HuH-7.5 (cell line): ENCODE measurements around the gene CD9.

Experiments used
- DNase-seq: peaks from one replicate; pipeline ENCODE4 v3.0.0; 2011; ENCODE audit warnings: low spot score

CD9 gene

DNA sequence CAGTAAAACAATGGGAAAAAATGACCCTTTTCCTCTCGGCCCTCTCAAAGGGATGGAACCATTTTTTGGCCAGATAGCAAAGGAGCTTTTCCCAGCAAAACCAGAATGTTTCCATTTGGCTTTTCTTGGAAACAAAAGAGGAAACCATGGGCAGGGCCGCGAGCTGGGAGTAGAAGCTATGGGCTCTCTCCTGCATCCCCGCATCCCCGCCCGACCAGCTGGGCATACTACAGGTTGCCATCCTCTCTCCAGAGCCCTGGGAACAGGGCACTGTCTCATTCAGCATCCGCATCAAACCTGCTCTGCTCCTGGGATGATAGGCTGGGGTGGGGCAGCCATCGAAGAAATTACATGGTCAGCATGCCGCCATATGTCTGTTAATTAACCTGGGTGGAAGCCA, 20.9 kb downstream of the CD9 start:
- no peak for DNase-seq

DNA sequence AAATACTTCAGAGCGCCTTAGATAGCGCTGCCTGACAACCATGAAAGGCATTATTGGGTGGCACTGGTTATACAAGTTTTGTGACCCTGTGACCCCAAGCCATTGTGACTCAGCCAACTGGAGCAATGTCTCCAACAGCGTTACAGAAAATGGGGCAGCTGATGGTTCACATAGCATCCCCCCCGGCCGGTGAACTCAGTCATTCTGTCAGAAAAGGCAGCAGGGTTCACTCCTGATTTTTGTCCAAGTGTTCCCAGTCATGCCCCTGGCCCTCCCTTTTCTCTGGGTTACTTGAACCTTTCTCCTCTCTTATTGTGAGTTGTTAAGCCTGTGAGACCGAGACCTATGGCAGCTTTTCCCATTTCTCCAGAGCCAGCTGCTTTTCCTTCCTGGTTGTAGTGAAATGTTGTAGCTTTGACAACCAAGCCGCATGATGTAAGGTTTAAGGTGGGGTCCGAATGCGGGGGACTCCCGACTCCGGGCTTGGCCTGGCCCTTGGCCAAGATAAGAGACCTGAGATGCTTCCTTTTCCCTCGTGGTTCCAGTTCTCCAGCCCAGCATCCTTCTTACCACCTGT, 22.0 kb downstream of the CD9 start:
- DNase-seq = no peak

DNA sequence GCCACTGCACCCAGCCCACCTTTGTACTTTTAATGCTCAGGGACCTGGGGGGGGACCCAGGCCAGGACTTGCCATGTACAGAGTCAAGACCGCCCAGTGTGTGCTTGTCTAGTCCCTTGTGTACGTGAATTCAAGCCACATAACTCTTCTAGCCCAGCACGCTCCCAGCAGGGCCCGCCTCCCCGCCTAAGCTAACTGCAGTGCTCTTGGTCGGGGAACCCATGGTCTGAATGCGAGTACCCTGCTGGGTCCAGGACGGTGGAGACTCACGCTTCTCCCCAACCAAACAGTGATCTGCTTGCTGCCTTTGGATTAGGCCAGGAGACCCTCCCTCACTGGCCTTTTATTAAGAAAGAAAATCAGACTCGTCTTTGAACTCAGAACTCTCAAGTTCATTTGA, 23.3 kb downstream of the CD9 start:
- no peak for DNase-seq

DNA sequence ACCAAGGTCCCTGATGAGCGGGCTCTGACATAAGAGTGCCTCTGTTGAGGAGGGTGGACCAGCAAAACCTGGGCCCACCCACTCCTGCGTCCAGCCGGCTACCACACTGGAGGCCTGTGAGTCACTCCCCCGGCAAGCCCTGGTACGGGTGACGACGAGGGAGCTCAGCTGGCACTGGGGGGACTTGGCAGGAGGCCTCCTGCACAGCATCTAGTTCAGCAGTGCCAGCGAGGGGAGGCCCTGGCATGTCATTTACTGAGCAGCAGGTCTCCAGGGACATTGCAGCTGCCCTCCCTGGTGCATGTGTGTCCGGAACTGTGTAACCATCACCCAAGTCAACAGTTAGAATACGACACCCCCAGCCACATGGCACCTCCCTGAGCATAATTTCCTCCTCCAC, 24.4 kb downstream of the CD9 start:
- DNase-seq = no peak

DNA sequence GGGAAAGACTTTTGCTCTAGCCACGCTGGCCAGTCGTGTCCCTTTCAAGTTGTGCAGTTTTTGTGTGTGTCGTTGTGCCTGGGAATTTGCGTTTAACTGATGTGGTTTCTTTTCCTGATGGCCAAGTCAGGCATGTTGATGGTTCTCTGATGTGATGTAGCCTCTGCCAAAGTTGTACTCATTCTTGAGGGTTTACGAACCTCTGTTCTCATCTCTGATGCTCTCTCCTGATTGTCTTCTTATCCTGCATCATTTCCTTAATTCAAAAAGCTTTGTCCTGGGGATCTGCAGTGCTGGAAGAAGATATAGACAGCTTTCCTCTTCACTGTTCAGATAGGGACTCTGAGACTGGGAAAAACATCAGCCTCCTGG, 25.4 kb downstream of the CD9 start:
- DNase-seq = no peak

DNA sequence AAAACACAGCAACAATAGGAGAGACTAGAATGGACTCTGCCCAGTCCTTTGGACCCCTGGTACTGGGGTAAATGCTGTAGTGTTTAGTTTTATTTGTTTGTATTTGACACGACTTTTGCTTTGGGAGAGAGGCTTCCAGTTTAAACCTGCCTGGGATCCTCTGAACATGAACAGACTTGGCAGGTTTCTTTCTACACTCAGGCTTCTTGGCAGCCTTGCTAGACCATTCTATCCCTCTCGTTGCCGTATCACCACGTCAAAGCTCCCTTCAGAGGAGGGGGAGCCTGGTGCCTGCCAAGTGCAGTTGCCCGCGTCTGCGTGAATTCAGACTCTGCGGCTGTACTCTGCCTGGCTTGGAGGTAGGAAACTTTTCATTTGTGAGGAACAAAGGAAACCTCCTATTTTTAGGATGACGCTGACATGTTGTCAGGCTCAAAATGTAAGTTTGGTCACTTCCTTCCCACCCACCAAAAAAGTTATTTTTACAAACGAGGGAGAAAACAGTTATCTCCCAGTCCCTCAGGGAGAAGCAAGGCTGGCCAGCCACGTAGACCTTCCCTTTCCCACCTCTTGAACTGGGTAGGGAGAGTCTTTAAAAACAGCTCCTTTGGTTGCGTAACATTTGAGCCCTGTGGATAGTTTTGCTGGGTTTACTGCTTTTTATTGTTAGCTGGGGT, 25.9 kb downstream of the CD9 start:
- no peak for DNase-seq

DNA sequence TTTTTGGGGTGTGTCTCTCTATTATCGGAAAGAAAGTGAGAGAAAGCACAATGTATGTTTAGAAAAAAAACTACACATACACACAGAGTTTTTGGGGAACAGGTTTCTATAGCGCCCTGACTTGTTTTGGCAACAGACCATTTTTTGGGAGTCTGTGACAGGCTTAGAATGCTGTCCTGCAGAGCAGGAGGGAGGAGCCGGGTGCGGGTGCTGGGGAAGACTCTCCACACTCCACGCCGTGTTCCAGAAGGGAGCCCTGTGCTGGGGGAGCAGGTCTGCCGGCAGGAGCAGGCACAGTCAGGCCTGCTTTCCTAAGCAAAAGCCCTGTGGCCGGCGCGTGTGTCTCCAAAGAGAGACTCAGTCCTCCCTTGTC, 26.5 kb downstream of the CD9 start:
- DNase-seq = no peak

DNA sequence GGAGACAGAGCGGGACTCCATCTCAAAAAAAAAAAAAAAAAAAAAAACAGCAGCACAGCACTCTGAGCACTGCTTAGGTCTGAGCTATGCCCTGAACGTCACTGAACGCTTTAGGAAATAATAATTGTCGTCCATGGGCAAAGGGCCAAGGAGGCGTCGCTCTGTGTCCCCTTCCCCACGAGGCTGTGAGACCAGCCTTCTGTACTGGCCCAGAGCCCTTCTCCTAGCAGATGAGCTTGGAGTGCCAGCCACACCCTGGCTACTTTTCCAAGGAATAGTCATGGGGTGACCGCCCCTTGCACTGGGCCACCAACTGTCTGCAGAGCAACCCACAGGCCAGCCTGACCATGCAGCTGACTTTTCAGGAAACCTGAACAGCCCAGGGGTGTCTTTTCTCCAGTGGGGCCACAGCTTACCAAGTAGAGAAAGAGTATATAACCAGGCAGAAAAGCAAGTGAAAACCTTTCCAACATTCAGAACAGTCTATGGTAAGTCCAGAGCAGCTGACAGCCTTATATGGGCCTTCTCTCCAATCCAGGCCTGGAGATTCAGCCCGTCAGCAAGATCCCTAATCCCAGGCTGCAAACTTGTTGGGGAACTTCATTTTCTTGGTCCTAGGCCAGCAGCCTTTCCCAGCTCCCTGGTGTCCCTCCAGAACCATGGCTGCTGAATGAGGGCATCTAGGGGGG, 28.5 kb downstream of the CD9 start:
- no peak for DNase-seq

DNA sequence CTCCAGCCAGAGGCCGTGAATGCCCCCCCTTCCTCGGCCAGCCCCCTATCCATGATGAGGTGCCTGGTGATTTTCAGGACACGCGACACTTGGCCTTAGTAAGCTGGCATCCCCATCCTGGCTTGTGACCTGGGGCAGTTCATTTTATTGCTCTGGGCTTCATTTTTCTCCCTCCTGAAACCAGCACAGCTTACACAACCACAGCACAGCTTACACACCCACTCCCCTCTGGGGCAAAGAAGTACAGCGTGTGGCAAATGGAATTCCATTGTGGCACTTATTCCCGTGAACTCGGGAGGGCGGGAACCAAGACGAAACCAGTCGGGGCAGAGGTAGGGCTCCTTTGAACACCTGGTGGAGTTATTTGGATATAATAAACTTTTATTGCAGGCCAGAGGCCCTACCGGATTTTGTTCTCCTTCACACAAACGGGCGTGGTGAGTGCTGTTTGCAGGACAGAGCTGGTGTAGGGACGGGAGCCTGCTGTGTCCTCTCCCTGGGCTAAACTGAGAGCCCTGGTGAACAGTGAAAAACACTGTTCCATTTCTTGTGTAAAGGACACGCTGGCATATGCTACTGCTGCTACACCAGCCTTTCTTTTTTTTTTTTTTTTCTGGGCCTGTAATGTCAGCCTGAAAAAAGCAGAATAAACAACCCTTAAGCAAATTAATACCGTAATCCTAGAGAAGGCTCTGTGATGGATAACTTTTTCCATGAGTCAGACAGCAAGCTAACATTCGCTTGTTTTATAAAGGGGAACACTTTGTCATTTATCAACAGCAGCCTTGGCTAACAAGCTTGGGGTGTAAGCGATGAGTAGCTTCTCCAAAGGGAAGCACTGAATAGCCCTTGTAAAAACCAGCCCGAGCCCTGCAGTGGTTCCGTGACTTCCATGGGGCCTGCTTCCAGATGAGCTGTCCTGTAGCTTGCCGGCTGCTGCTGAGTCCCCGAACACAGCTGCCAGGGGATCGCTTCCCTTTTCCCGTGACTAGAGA, 29.3 kb downstream of the CD9 start:
- no peak for DNase-seq

DNA sequence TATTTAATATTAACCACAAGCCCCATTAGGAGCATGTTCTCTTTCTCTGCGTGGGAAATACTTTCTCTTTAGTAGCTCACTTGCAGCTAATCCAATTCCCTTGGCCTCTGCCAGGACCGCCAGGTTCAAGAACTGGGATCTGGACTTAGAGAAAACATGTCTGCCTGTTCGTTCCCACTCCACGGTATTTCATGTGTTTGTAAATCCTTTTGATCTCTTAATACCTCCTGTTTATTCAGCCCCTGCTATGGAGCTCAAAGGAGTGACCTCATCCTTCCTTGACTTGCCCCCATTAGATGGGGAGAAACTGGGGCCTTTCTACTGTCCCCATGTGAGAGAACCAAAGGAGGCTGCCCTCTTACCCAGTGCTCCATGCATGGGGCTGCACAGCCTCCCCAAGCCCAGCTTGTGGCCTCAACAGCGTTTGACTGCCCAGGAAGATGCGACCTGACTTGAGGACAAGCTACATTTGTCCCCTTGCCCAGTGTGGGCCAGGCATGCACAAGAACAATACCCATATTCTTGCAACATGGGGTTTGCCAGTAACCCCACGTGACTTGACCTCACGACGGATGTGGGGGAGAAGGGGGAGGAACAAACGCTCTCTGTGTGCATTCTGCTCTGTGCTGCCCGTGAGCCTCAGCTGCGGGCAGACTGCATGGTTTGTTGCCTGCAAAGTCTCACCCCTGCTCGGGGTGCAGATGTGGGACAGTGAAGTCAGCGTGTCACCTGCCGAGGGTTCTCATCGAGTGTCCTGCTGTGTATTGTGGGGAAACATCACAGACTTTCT, 30.3 kb downstream of the CD9 start:
- DNase-seq = no peak

DNA sequence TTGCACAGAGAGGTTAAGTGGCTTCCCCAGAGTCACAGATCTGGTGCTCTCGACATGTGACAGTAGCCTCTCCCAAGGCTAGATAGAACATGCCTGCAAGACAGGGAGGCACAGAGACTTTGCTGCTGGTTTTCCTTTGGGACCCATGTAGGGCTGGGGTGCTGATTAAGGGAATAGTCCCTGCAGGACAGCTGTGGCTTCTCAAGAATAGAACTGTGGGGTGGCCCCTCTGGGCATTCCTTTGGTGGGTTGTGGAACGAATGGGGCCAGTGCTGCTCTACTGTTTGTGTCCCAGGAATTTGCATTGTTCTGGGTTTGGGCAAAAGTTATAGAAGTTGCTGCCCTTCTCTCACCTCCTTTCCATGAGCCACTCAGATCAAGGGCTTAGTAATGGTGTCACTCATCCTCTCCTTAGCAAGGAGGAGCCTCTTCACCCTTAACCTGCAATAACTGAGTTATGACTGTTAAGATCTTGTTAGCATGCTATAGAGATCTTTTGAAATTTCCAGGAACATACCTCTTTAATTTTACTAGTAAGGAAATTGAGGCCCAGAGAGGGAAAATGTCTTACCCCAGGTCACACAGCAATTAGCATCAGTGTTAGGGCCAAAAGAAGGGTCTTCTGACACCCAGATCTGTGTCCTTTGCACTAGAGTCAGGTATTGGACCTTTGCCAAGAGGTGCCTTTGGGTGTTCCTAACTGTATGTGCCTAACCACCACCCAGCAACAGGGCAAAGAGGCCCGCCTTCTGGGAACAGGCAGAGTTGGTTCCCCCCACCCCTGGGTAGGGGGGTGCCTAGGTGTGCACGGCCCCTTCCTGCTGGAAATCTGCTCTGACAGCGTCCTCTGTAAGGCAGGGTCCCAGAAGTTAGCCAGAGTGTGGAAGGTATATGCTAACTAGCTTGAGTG, 31.4 kb downstream of the CD9 start:
- DNase-seq = no peak

DNA sequence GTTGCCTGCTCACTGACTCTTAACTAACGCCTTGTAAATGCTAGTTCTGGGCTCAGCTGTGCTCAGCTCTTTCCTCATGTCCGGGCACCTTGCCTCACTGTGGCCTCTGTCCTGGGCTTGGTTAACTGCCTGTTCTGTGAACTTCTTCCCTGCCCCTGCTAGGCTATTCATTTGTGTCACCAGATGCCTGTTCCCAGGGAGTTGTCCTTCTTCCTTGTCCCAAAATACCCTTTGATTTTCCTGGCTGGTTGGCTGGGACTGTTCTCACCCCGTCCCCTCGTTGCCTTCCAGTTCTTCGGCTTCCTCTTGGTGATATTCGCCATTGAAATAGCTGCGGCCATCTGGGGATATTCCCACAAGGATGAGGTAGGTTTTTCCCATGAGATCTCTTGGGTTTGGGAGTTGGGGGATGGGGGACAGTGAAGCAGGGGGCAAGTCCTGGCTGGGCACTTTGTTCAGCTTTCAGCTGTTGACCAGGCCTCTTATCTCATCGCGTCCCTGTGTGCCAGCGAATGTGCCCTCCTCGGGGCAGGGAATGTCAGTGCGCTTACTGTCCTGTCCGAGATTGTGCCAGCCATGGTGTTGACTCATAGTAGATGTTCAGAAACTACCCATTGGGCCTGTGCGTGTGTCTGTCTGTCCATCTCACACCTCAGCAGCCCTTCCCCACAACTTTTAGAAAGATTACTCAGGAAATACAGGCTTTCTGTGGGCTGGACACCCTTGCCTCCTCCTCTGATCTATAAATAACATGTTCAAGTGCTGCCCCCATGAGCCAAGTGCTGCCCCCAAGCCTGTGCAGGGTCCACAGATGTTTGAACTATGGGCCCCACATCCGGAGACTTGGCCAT, 33.1 kb downstream of the CD9 start:
- DNase-seq = no peak

DNA sequence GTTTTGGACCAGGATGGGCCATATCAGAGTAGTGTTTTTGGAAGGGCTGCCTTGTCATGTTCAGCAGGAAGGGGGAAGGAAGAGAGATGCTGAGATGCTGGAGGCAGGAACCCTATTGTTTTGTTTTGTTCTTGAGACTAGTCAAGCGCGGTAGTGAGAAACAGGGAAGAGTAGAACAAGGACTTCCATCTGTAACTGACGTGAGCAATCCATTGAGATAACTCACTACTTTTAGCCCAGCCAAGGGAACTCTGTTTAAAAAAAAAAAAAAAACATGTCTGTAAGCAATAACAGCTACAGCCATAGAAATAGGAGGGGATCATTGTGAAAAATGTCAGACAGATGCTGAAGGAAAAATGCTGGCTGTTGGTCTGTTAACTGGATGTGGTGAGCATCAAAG, 34.0 kb downstream of the CD9 start:
- no peak for DNase-seq

DNA sequence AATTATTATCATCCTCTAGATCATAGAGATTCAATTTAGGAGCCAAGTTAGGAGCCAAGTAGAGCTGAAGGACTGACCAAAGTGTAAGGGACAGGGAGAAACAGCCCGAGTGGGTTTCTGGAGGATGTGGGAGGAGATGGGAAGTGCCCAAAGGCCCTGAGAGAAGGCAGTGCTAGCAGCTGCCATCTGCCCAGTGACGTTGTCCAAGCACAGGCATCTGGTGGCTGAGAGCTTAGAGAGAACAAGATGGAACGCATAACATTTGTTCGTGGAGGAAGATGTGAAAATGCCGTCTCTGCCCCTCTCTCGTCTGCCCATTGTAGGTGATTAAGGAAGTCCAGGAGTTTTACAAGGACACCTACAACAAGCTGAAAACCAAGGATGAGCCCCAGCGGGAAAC, 34.7 kb downstream of the CD9 start:
- no peak for DNase-seq

DNA sequence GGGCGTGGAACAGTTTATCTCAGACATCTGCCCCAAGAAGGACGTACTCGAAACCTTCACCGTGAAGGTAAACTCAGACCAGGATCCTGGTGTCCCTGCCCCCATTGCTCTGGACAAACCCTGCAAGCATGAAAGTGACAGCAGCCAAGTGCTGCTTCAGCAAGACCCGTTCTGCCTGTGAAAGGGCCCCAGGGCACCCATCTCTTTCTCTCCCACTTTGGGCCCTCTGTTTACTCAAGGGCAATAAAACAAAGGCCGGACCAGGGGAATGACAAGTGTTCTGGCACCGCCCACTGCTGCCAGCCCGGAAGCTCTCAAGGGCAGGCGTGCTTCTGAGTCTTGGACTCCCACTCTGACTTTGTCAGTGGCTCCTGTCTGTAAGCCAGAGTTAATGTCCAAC, 35.3 kb downstream of the CD9 start:
- peak; percentile 41 for DNase-seq

DNA sequence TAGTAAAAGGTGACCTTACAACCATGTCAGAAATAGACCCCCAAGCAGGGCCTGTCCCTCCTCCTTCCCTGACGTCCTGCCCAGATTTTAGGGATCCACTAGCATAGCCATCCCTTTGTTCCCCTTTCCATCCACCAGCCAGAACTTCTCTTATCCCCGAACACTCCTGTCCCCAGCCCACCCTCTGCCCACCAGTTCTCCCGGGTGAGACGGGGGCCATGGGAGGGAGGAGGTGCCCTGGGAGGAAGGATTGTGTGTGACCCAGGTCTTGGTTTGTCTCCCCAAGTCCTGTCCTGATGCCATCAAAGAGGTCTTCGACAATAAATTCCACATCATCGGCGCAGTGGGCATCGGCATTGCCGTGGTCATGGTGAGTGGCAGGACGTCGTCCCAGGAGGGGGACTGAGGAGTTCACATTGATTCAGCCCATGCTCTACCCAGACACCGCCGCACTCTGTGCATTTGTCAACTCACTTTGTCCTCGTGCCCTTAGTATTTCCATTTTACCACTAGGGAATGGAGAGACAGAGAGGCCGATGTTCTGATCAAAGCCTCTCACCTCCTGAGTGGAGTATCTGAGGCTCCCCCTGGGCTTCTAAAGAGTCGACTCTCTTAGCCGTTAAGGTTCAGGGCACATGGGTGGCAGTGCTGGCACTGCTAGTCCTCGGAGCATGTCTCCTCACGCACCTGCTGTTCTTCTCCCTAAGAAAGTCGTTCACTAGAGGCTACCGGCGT, 35.9 kb downstream of the CD9 start:
- DNase-seq = no peak

DNA sequence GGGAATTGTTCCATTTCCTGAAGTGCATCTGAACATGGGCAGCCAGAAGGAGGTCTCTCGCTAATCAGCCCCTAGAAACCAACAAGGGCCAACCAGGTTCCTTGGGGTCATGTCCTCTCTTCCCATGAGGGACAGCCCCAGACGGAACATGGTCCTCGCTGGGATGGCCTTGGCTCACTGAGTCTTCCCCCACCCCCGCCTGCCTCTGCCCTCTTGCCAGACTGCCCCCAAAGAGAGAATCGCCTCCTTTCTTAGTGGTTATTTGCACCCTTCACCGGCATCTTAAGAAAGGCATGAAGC, 36.4 kb downstream of the CD9 start:
- DNase-seq = no peak

DNA sequence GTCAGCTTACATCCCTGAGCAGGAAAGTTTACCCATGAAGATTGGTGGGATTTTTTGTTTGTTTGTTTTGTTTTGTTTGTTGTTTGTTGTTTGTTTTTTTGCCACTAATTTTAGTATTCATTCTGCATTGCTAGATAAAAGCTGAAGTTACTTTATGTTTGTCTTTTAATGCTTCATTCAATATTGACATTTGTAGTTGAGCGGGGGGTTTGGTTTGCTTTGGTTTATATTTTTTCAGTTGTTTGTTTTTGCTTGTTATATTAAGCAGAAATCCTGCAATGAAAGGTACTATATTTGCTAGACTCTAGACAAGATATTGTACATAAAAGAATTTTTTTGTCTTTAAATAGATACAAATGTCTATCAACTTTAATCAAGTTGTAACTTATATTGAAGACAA, 37.6 kb downstream of the CD9 start:
- DNase-seq = no peak

DNA sequence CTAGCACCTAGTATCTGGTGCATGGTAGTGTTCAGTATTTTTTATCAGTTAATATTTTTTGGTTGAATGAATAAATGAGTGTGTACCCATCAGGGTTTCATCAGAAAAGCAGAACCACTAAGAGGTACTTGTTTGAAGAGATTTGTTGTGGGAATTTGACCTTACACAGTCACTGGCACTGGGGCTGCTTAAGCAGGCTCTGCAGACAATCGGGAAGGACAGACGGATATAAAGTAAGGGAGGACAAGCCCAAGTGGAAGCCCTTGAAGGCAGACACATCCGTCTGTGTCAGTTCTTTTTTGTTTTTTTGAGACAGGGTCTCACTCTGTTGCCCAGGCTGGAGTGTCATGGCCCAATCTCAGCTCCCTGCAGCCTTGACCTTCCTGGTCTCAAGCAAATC, 38.7 kb downstream of the CD9 start:
- DNase-seq = no peak
